Stimulated activated naive CD8-positive, alpha-beta T cell treated with anti-CD3 and anti-CD28 coated beads, Interleukin-15, amount 100 ng/mL, for 72 hours (primary cell): ENCODE results near the gene SERP1.
A peak's percentile ranks its signal among the peaks of the same experiment; 100 is the strongest.

Experiments
- ATAC-seq: fragments of 150-1000 bp; cut with Tn5 transposase; 2 replicates; pipeline ENCODE4 v1.10.0; 2021; ENCODE audit warnings: mild to moderate bottlenecking, moderate library complexity
- DNase-seq, 2 donors: peaks; one replicate each; pipeline ENCODE4 v3.0.0; 2021 to 2022
- H3K27ac Mint-ChIP-seq, 2 donors: one replicate each; pipeline ENCODE4 v1.8.0; 2022; ENCODE audit warnings: mild to moderate bottlenecking in 2 of 2, mixed read lengths in 2 of 2, moderate library complexity in 2 of 2
- H3K27me3 Mint-ChIP-seq: one replicate; pipeline ENCODE4 v1.8.0; 2022; ENCODE audit warnings: mixed read lengths
- H3K4me1 Mint-ChIP-seq: one replicate; pipeline ENCODE4 v1.8.0; 2022; ENCODE audit warnings: mild to moderate bottlenecking, mixed read lengths
- H3K4me3 Mint-ChIP-seq, 2 donors: one replicate each; pipeline ENCODE4 v1.8.0; 2022; ENCODE audit warnings: mild to moderate bottlenecking in 2 of 2, mixed read lengths in 2 of 2, moderate library complexity in 1 of 2
- H3K9me3 Mint-ChIP-seq, 2 donors: one replicate each; pipeline ENCODE4 v1.8.0; 2022; ENCODE audit warnings: mixed read lengths in 2 of 2

SERP1 gene

DNA sequence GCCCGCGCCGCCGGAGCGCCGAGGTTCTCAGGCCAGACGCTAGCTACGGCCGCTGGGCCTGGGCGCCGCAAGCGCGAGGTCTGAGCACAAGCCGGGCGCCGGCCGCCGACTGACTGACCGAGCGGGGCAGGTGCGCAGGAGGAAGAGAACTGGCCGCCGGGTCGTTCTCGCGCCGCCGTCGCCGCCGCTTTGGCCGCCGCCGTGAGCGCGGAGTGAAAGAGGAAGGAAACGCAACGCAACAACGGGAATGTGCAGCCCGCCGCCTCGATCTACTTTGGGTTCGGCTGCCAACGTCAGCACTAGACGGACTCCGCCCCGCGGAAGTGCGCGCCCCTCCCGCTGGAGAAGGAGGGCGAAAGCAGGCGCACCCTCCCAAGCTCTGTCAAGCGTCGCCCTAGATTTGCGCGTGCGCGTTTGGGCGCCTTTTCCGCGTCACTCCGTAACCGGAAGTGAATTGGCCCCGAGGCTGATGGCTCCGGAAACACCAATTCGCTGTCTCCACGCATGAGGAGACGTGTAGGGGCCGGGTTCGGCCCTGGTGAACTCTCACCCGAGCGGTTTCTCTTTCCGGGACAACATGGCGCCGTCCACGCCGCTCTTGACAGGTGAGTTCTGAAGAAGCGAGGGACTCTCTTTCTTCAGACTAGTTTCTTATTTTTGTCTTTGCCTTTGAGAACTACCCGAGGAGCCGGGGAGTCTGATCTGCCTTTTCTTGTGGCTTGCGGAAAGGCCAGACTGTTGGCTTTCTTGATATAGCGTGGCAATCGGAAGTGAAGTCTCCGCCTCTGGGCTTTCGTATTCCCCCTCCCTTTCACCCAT, at the start of gene SERP1, which contains the start of gene EIF2A:
TSS of gene SERP1 (minus strand) at position 271 of the 819 bp plus-strand sequence. CDS start 361 bp downstream, outside the sequence.
TSS of gene EIF2A (plus strand) at position 562 of the 819 bp plus-strand sequence. CDS start at position 578, 16 bp downstream.
- H3K27ac Mint-ChIP-seq: peak within 1 kb of the TSS; percentile 99
- H3K4me1 Mint-ChIP-seq: peaks cover 69% of the 10 kb centered on the region
- ATAC-seq (peak; percentile 95), DNase-seq (peak; percentile 98 to 99)
- no peaks in the 10 kb centered on the region for H3K27me3 Mint-ChIP-seq
- no peaks in the 10 kb centered on the region for H3K9me3 Mint-ChIP-seq
- peak within 1 kb of the TSS; percentile 97 for H3K4me3 Mint-ChIP-seq

DNA sequence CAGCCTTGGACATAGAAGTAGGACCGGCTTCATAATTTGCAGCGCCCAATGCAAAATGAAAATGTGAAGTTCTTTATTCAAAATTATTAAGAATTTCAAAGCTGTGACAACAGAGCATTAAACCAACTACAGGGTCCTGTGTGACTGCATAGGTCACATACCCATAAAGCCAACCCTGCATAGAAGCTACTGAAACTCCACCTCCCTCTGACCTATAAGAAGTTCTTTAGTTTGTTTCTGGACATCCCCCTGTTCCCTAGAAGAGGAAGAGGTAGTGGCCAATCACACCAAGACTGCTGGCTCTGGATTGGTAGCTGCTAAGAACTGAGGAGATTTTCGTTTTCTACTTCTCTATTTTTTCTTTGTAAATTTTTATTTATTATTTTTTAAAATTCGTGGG, 47.9 kb upstream of the SERP1 start:
- Mint-ChIP-seq H3K9me3 (no peaks in the 10 kb centered on the region), H3K4me3 (no peak overlapping the region), H3K4me1 (peaks cover 20% of the 10 kb centered on the region), H3K27ac (no peak overlapping the region), H3K27me3 (no peaks in the 10 kb centered on the region)
- DNase-seq (no peak), ATAC-seq (no peak)

DNA sequence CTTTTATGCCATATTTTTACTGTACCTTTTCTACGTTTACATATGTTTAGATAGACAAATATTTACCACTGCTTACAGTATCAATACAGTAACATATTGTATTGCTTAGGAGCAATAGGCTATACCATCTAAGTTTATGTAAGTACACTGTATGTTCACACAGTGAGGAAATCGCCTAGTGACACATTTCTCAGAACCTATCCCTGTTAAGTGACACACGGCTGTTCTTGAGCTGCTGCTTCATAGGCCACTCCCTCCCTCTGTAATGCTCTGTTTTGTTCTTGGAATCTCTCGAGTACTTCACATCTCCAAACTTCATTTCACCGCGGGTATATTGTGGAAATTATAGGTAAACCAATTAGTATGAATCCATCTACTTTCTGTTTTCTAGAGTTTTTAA, 43.5 kb upstream of the SERP1 start:
- H3K4me3 Mint-ChIP-seq: no peak overlapping the region
- peak overlapping the region in 1 of 2 donors; percentile 73 for H3K27ac Mint-ChIP-seq
- DNase-seq (no peak), ATAC-seq (no peak)
- no peaks in the 10 kb centered on the region for H3K9me3 Mint-ChIP-seq
- H3K4me1 Mint-ChIP-seq: peaks cover 23% of the 10 kb centered on the region
- H3K27me3 Mint-ChIP-seq: no peaks in the 10 kb centered on the region

DNA sequence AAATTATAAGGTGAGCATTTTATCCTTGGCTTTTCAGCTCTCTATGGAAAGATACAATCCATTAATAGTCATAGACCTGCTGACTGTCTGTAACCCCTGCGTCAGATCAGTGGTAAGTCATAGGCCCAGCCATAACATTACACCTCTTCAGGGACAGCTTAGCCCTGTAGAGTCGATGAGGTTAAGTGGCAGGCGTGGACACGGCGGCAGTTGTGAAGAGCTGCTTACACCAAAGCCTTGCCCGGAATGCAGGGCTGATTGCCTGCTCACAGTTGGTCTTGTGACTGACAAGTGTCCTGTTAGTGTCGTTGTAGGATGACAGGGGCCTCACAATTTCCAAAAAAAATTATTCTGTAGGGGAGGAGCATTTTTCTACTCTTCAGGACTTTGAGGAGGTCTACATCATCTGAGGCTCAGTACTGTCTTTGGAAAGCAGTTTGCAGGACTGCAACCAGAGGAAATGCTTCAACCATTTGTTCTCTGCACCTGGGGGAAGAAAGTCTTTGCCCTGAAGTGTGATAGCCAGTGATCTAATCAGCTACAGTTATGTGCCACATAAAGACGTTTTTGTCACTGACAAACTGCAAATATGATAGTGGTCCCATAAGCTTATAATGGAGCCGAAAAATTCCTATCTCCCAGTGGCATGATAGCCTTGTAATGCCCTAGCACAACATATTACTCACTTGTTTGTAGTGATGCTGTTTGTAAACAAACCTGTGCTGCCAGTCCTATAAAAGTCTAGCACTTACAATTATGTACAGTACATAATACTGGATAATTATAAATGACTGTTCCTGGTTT, 41.9 kb upstream of the SERP1 start:
- ATAC-seq (no peak), DNase-seq (no peak)
- H3K4me1 Mint-ChIP-seq: peaks cover 23% of the 10 kb centered on the region
- no peaks in the 10 kb centered on the region for H3K27me3 Mint-ChIP-seq
- H3K27ac Mint-ChIP-seq: peak overlapping the region in 1 of 2 donors; percentile 81
- H3K9me3 Mint-ChIP-seq: no peaks in the 10 kb centered on the region
- no peak overlapping the region for H3K4me3 Mint-ChIP-seq

DNA sequence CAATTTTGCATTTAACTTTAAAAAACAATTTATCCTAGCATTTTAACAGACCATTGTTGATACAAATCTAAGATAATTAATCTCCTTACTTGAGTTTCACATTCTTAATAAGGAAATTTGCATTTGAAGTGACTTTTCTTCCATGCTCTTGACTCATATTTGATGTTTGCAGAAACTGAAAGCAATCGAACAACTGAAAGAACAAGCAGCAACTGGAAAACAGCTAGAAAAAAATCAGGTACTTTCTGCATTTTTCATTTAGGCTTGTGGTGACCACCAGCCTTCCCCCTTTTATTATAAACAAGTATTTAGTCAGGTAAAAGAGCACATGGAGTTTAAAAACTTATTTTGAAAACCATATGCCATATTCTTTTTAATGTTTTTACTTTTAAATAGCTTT, 36.7 kb upstream of the SERP1 start:
- ATAC-seq: peak; percentile 50
- no peaks in the 10 kb centered on the region for H3K9me3 Mint-ChIP-seq
- H3K4me3 Mint-ChIP-seq: peak overlapping the region in 1 of 2 donors; percentile 10
- H3K27me3 Mint-ChIP-seq: no peaks in the 10 kb centered on the region
- no peak for DNase-seq
- peaks cover 24% of the 10 kb centered on the region for H3K4me1 Mint-ChIP-seq
- peak overlapping the region in 1 of 2 donors; percentile 28 for H3K27ac Mint-ChIP-seq

DNA sequence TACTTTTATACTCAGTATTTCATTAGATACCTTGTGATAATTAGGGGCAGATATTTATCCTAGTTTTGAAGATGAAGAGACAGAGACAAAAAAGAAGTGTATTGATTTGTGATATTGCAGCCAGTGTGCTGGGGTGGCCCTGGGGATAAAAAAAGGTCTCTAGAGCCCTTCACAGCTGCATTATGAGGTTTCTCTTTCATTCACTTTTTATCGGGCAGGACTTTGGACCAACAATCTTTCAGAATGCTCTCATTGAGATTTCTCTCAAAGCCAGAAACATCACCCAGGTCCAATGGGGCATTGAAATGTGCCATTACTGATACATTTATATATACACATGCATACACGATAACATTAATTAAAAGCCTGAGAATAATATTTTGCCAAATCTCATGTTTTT, 36.3 kb upstream of the SERP1 start:
- Mint-ChIP-seq H3K27ac (peak overlapping the region; percentile 80 to 86), H3K4me3 (peak overlapping the region; percentile 2 to 42), H3K27me3 (no peaks in the 10 kb centered on the region), H3K9me3 (no peaks in the 10 kb centered on the region), H3K4me1 (peaks cover 25% of the 10 kb centered on the region)
- DNase-seq (no peak), ATAC-seq (no peak)

DNA sequence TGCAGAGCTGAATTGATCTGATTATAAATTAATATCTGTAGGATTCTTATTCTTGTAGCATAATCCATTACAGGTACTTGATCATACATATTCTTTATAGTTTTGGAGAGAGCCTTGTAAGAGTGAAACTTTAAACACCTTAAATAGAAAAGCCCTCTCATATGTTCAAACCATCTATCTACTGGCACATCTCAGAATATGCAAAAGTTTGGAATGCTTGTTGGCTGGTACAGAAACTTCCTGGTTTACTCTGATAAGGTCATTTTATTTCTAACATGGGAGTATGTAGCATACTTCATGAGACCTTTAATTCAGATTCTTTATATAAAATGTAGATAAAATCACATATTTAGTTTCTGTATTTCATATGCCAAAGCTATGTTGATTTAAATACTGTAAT, 34.9 kb upstream of the SERP1 start:
- DNase-seq (no peak), ATAC-seq (no peak)
- Mint-ChIP-seq H3K9me3 (no peaks in the 10 kb centered on the region), H3K27me3 (no peaks in the 10 kb centered on the region), H3K4me1 (peaks cover 37% of the 10 kb centered on the region), H3K4me3 (no peak overlapping the region), H3K27ac (no peak overlapping the region)

DNA sequence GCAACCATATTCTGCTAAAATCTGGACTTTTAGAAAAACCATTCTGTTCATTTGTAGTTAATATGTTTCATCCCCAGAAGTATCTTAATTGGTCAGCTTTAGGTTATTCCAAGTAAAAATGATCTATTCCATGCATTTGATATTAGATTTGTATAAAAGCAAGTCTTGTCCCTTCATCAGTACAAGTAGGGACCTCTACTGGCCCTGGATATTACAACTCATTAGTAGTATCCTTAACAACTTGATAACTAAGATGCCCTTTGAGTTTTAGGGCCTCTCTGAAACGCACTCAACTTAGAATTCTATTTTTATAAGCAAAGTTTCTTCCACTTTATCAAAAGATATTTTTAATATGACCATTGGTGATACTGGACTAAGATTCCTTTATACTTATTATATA, 31.6 kb upstream of the SERP1 start:
- no peak for ATAC-seq
- no peak for DNase-seq
- H3K4me3 Mint-ChIP-seq: no peak overlapping the region
- no peak overlapping the region for H3K27ac Mint-ChIP-seq
- H3K4me1 Mint-ChIP-seq: peaks cover 27% of the 10 kb centered on the region
- H3K9me3 Mint-ChIP-seq: no peaks in the 10 kb centered on the region
- no peaks in the 10 kb centered on the region for H3K27me3 Mint-ChIP-seq

DNA sequence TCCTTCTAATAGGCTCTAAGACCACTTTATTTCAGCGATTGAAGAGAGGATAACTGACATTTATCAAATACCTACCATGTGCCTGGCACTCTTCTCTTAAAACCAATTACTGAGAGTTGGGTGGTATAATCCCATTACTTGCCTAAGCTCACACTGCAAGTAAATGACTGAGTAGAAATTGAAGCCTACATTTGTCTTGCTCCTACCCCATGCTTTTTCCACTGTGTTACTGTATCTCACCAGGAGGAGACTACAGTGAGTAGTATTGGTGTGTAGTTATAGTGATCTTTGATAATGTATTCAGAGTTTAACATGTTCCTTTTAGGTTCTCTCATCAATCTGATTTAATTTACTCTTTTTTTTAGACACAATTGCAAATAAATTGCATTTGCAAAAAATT, 21.0 kb upstream of the SERP1 start:
- no peak for ATAC-seq

DNA sequence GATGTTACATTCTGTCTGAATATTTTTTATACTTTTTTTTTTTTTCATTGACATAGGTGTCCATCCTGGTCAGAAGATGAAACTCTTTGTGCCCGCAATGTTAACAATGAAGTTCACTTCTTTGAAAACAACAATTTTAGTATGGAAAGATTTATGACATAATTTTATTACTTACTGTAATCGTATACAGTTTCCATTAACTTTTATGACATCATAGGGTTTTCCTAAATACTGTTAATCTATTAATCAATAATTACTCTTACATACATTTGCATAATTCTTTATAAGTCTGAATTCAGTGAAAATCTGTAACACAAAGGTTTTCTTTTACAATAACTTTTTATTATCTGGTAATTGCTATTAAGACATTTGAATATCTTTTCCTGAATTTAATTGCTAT, 17.9 kb upstream of the SERP1 start:
- DNase-seq (no peak), ATAC-seq (no peak)
- no peaks in the 10 kb centered on the region for H3K4me1 Mint-ChIP-seq
- no peak overlapping the region for H3K4me3 Mint-ChIP-seq
- no peaks in the 10 kb centered on the region for H3K27me3 Mint-ChIP-seq
- no peaks in the 10 kb centered on the region for H3K9me3 Mint-ChIP-seq
- no peak overlapping the region for H3K27ac Mint-ChIP-seq

More for the DNA sequence above, 21.0 kb upstream of the SERP1 start:
- H3K27ac Mint-ChIP-seq: no peak overlapping the region
- DNase-seq: no peak
- no peak overlapping the region for H3K4me3 Mint-ChIP-seq
- no peaks in the 10 kb centered on the region for H3K27me3 Mint-ChIP-seq
- no peaks in the 10 kb centered on the region for H3K9me3 Mint-ChIP-seq
- no peaks in the 10 kb centered on the region for H3K4me1 Mint-ChIP-seq

DNA sequence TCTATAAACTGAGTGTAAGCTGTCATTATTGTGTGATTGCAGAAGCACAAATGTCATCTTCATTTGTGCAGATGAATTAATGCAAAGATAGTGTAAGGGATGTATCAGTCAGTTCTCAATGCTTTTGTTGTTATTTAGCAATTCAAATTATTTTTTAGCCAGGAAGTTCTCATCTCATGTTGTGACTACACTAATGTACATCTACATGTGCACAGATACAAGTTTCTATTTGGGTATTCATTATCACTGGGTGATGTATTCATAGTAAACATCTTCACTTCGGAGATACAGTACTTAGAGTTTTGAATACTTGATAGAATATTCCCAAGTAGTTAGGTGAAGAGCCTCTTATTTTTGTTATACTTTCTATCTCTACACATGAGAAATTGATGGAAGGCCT, 11.4 kb upstream of the SERP1 start:
- ATAC-seq (no peak), DNase-seq (no peak)
- Mint-ChIP-seq H3K9me3 (no peaks in the 10 kb centered on the region), H3K27me3 (no peaks in the 10 kb centered on the region), H3K4me3 (no peak overlapping the region), H3K4me1 (peaks cover 31% of the 10 kb centered on the region), H3K27ac (peak overlapping the region in 1 of 2 donors; percentile 81)

DNA sequence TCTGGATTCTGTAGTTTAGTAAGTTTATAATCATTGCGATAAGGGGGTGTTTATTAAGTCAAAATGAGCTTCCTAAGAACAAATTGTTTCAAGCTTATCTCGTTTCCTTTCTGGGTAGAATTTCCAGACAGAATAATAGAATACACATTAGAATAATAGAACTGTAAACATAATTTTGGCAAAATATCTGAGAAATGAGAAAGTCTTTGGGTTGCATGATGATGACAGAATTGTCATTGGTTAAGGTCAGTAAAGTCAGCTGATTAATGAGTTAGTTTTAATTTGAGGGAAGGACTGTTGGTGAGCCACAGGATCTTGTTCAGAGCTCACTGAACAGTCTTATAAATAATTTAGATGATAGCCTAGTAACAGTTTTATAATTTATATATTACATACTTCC, 10.5 kb upstream of the SERP1 start:
- Mint-ChIP-seq H3K27ac (no peak overlapping the region), H3K4me3 (no peak overlapping the region), H3K4me1 (peaks cover 35% of the 10 kb centered on the region), H3K27me3 (no peaks in the 10 kb centered on the region), H3K9me3 (no peaks in the 10 kb centered on the region)
- DNase-seq (no peak), ATAC-seq (no peak)

DNA sequence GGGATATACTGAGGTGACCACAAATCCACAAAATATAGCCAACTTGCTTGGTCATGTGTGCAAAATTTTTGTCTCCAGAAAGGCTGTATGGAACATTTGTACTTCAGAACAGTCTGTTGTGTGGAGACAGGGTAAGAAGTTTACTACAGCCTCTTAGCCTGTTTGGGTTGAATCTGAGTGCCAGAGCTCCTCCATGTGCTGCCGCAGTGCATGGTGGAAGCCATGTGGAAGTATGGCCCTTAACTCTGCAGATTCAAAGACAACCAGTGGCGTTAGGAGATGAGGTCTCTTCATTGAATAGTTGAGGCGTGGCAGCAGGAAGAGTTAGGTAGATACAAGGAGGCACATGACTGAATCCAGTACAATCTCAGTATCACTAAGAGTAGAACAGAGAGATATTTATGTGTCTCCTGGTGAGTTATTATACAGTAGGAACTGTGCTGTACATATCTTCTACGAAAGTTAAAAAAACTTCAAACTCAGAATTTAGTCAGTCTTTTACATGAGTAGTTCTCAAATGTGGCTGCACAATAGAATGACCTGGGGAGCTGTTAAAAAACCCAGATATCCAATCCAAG, 9.7 kb upstream of the SERP1 start:
- H3K4me3 Mint-ChIP-seq: no peak overlapping the region
- H3K27me3 Mint-ChIP-seq: no peaks in the 10 kb centered on the region
- ATAC-seq (no peak), DNase-seq (no peak)
- H3K4me1 Mint-ChIP-seq: peaks cover 39% of the 10 kb centered on the region
- H3K27ac Mint-ChIP-seq: peak overlapping the region in 1 of 2 donors; percentile 50
- H3K9me3 Mint-ChIP-seq: no peaks in the 10 kb centered on the region

DNA sequence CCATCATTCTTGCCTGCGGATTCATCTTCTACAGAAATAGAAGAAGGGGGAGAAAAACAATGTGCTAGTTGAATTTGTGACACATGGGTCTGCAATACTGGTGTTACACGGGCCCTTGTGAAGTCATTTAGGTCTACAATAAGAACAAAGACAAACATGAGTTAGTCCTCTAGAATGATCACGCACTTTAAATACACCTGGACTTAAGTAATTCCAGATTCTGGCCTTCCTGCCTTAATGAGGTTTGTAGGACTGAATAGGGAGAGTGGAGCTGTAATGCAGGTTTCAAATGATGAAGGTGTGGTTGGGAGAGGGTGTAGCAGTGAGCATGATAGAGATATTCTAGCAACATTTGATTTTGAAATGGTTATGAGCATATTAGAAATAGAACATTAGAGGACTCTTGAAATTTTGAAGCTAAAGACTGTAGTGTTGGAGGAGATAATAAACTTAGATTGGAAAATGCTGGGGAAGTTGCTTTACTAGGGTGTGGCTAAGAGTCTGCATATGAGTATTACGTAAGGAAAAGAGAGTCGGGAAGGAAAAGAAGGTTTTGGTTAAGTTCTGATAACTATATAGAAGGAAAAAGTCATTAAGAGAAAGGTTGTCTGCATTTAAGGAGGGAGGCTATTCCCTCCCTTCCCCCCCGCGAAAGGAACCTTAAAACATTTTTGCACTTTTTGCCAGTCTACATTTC, 897 bp upstream of the SERP1 start:
- Mint-ChIP-seq H3K27ac (peak overlapping the region; percentile 99), H3K4me1 (peaks cover 61% of the 10 kb centered on the region), H3K9me3 (no peaks in the 10 kb centered on the region), H3K4me3 (peak overlapping the region; percentile 97), H3K27me3 (no peaks in the 10 kb centered on the region)
- DNase-seq (no peak), ATAC-seq (no peak)
